HCT116 (cell line): ENCODE measurements around the gene TAS2R13.

Source experiments
- CTCF ChIP-seq, 3 experiments: fragments of 200-600 bp in 1 of 3; sonication (generic) in 1 of 3; IDR thresholded peaks in 2 of 3; conservative IDR thresholded peaks in 1 of 3; 2 replicates each; pipeline ENCODE4 v1.5.1; 2012 to 2017; ENCODE audit warnings: low read depth in 2 of 3, low read length in 2 of 3, antibody characterized with exemption in 1 of 3, borderline replicate concordance in 1 of 3, control low read depth in 1 of 3, mild to moderate bottlenecking in 1 of 3, mixed read lengths in 1 of 3, mixed run types in 1 of 3, moderate library complexity in 1 of 3; ENCODE audit not compliant: insufficient read depth in 1 of 3
- EZH2phosphoT487 ChIP-seq: fragments of 200-600 bp; IDR thresholded peaks from 2 replicates; pipeline ENCODE4 v1.6.1; 2018; ENCODE audit warnings: antibody characterized with exemption, borderline replicate concordance
- POLR2A ChIP-seq: IDR thresholded peaks from 2 replicates; pipeline ENCODE4 v1.7.0; 2011; ENCODE audit warnings: borderline replicate concordance; ENCODE audit not compliant: insufficient read depth, insufficient read length; ENCODE audit errors: extremely low read depth
- POLR2AphosphoS5 ChIP-seq: IDR thresholded peaks from 2 replicates; pipeline ENCODE4 v1.6.1; 2011; ENCODE audit warnings: mild to moderate bottlenecking, low read depth, low read length, moderate library complexity
- REST ChIP-seq: IDR thresholded peaks from 2 replicates; pipeline ENCODE4 v1.6.1; 2012; ENCODE audit warnings: low read depth
- SP1 ChIP-seq: IDR thresholded peaks from 2 replicates; pipeline ENCODE4 v1.6.1; 2012; ENCODE audit warnings: low read depth
- ZNF274 ChIP-seq: fragments of 200-500 bp; sonication (Bioruptor generic); IDR thresholded peaks from 2 replicates; pipeline ENCODE4 v1.6.1; 2014; ENCODE audit warnings: mild to moderate bottlenecking, low read depth, low read length, inconsistent platforms
- TF ChIP-seq, protein P1 (sequence below): IDR thresholded peaks from 2 replicates; pipeline ENCODE4 v1.6.1; 2012

DNA sequence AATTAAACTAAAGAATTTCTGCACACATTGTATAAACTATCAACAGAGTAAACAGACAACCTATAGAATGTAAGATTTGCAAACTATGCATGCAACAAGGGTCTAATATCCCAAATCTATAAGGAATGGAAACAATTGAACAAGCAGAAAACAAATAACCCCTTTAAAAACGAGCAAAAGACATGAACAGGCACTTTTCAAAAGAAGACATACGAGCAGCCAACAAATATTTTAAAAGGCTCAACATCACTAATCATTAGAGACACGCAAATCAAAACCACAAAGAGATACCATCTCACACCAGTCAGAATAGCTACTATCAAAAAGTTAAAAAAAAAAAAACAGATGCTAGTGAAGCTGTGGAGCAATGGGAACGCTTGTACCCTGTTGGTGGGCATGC, 4.7 kb downstream of the TAS2R13 start:
- TF ChIP-seq, protein P1, sequence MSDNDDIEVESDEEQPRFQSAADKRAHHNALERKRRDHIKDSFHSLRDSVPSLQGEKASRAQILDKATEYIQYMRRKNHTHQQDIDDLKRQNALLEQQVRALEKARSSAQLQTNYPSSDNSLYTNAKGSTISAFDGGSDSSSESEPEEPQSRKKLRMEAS, result no peak
- TF ChIP-seq ZNF274, result no peak
- no peak for TF ChIP-seq CTCF (IDR thresholded peaks at IDR 0.05 in 2 of 3, conservative IDR thresholded peaks at IDR 0.05 in 1 of 3; ENCODE audit: borderline replicate concordance in 1 of 3, insufficient read depth in 1 of 3, low read depth in 2 of 3, low read length in 2 of 3)
- TF ChIP-seq POLR2A, result no peak
- TF ChIP-seq REST, result no peak
- TF ChIP-seq POLR2AphosphoS5, result no peak
- no peak for TF ChIP-seq SP1
- no peak for TF ChIP-seq EZH2phosphoT487
